Measurements from ENCODE around the gene CST9.
"Not testable (repeated sequence)": the region's sequence is repeated elsewhere in the genome, so short reads cannot be mapped to it uniquely, and the experiment has no call there.

Gene CST9

DNA sequence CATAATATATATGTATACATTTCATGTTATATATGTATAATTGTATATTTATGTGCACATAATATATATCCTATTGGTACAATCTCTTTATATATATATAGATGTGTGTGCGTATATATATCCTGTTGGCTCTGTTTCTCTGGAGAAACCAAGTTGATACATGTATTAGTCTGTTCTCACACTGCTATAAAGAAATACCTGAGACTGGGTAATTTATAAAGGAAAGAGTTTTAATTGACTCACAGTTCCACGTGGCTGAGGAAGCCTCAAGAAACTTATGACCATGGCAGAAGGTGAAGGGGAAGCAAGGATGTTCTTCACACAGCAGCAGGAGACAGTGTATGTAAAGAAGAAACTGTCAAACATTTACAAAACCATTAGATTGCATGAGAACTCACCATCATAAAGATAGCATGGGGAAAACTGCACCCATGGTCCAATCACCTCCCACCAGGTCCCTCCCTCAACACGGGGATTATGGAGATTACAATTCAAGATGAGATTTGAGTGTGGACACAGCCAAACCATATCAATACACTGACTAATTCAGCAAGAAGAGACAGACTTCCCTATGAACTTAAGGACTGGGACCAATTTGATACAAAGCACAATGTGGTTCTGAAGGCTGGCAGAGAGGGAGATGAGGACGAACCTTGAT is 18.1 kb upstream of the CST9 start:
- no peak for DNase-seq

DNA sequence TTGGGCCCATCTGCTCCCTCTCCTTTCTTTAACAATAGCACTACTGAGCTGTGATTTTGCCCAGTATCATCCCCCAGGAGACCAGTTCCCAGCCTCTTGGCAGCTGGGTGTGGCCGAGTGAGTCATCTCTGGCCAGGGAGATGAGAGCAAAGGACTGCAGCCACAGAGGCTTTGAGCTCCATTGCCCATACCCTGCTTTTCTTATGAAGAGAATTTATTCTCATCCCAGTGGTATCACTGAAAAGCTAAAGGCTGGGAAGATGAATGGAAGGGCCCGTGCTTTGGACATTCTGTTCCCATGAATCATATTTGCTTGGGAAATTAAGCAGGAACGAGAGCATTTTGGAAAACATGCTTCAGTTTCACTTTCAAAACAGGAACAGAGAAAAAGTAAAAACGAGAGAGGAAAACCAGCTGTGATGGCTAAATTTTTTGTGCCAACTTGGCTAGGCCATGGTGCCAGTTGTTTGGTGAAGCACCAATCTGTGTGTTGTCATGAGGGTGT is 17.2 kb upstream of the CST9 start:
- DNase-seq = no peak

DNA sequence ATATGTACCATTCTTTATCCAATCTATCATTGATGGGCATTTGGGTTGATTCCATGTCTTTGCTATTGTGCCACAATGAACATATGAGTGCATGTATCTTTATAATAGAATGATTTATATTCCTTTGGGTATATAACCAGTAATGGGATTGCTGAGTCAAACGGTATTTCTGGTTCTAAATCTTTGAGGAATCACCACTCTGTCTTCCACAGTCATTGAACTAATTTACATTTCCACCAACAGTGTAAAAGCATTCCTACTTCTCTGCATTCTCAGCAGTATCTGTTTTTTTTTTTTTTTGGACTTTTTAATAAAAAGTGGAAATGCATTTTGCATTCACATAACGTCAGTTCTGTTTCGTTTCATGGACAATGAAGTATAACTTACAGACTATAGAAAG is 16.7 kb upstream of the CST9 start:
- DNase-seq = not testable (repeated sequence)

DNA sequence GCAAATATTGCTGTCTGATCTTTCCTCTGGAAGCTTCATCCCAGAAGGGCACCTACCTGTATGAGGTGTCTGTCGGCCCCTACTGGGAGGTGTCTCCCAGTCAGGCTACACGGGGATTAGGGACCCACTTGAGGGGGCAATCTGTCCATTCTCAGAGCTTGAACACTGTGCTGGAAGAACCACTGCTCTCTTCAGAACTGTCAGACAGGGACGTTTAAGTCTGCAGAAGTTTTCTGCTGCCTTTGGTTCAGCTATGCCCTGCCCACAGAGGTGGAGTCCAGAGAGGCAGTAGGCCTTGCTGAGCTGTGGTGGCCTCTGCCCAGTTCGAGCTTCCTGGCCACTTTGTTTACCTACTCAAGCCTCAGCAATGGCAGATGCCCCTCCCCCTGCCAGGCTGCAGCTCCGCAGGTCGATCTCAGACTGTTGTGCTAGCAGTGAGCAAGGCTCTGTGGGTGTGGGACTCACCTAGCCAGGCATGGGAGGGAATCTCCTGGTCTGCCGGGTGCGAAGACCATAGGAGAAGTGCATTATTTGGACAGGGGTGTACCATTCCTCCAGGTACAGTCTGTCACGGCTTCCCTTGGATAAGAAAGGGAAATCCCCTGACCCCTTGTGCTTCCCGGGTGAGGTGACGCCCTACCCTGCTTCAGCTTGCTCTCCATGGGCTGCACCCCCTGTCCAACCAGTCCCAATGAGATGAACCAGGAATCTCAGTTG is 15.1 kb upstream of the CST9 start:
- not testable (repeated sequence) for DNase-seq

DNA sequence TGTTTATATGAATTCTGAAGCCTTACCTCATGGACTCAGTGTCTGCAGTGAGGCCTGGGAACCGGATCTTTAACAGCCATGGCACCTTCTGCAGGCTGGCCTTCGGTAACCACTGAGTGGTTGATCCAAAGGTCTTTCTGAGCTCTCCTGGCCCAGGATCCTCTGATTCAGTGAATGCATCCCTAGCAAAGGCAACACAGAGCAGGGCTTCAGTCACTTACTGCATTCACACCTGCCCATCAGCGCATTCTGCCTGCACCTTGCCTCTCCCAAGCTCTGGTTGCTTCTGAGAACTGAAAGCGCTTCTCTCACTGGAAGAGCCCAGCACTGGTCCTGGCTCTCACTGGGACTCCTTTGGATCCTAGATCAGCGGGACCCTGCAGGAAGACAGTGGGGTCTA is 8.4 kb upstream of the CST9 start:
- DNase-seq = no peak

DNA sequence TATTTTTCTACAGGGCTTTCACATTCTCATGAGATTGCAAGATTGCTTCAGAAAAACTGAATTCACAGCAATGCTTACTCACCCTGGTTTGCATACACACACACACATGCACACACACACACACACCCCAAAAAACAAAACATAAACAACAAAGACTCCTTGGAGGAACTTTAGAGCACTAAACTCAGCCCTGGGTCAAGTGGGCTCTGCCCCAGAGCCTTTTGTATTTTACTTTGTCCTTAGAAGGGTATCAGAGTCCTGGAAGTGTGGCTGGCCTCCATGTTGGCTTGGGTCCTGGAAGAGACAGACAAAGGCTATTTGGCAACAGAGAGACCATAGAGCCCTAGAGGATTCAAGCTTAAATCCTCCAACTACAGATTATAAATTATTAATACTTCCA is 8.0 kb upstream of the CST9 start:
- no peak for DNase-seq

DNA sequence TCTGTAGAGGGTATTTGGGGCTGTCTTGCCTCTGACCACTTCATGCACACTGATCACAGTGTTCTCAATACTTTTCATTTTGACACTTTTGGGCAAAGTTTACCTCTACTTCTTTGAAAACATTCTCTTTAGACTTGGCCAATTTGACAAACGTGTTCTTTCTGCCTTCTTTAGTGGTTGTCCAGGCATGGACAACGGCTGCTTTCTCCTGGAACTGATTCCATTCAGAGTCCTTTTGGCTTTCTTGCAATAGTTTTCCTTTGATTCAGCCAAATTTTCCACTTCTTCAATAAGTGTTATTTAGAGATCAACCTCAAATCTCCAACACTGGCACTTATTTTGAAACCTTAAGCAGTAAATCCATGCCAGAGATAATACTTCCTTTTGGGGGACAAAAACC is 6.7 kb upstream of the CST9 start:
- DNase-seq = peak in 1 of 2 donors; percentile 66

DNA sequence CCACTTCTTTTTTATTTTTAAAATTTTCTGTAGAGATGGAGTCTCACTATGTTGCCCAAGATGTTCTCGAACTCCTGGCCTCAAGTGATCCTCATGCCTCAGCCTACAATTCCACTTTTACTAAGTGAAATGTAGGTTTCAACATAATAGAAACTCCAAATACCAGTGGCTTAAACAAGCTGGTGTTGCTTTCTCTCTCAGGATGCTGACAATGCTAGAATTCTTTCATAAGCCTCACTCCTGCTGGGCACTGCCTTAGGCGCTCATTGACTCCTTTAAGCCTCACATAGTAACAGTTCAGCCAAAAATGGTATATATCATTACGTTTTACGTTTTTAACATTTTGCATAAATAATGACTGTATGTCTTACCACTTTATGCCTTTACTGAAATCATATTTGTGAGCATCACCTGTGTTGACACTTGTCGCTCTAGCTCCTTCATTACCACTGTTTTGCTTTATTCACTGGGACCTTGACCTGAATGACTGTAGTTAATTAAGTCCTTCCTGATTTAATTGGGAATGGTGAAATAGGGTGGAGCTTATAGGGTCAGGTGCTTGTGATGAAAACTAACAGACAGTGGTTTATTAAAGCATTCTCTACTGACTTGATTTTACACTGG is 3.9 kb upstream of the CST9 start:
- no peak for DNase-seq

DNA sequence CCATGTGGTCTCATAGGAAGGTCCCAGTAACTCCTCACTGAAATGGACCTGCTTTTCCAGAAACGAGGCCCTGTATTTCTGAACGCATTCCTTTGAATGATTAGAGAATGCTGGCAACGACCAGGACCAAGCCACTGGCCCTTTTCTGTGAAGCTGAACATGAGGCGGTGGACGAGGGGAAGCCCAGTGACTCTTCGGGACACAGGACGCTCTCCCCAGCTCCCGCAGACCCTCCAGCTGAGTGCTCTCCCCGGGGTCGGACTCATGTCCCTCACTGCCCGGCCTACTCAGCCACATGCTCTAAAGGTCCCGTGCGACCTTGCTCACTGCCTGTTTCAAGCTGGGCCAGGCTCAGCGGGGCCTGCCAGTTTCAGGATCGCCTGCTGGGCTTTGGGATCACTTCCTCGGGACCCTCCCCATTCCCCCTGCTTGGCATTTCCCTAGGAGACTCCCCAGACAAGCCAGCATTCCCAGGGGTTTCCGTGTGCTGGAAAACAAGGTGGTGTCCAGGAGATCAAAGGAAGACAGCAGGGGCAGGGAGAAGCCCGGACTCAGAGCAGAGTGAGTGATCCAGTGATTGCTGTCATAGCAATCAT is 2.6 kb upstream of the CST9 start:
- no peak for DNase-seq

DNA sequence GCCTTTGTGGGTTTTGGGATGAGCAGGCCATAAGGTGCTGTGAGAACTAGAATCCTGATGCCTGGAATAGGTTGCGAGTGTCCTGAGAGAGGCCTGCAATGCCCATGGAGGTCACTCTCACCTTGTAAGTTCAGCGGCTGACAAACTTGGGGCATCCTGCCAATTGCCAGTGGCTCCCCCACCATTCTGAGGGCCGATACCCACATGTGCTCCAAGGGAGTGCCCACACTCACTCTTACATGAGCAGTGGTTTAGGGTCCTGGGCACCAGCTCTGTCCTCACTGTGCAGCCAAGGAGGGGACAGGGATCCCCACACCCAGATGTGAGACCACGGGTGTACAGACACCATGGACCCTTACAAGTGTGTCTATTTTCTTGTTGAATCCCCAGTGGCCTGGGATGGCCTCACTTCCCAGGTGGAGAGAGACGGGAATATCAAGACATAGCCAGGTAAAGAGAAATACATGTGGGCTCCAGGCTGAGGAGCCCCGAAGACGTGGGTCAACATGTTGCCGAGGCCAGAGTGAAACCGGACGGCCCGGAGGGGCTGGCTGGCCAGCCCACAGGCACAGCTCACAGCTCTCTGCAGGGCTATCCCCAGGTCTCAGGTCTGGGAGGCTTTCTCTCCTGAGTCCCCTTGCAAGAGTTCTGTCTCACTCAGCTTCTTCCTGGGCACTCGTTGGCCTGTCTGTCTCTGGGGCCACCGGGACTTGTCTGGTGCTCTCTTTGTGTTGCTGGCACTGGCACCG is 2.0 kb upstream of the CST9 start:
- no peak for DNase-seq

DNA sequence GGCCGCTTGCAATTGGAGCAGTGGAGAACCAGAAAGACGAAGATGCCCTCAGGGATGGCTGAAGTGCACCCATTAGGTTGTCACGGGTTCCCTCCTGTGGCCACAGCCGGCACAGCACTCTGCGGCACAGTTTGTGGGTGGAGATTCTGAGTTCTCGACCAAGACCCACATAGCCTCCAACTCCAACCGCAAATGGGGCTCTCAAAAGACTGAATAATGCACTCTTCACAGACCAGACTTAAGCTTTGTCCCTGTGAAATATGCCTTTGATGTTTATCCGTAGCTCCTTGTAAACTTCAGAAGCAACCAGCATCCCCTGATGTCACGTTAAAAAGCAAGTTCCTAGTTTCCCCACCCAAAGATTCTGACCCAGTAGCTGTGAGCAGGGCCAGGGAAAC is 934 bp upstream of the CST9 start:
- DNase-seq = peak; percentile 39 to 42

DNA sequence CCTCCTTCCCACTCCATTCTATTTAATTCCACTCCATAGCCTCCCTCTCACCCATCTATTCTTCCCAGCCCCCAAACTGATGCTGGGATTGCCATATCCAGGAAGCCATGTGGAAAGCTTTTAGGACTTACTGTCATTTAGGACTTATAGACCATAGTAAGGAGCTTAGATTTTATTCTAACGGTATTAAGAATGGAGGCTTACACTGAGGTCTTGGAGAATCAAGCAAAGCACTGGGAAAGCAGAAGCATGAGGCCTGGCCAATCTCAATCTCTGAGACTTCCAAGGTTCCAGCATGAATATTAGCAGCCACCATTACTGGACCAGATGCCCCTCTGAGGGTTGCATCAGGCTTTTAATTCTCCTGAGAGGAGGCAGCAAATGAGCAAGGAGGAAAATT is 1.4 kb downstream of the CST9 start:
- no peak for DNase-seq

DNA sequence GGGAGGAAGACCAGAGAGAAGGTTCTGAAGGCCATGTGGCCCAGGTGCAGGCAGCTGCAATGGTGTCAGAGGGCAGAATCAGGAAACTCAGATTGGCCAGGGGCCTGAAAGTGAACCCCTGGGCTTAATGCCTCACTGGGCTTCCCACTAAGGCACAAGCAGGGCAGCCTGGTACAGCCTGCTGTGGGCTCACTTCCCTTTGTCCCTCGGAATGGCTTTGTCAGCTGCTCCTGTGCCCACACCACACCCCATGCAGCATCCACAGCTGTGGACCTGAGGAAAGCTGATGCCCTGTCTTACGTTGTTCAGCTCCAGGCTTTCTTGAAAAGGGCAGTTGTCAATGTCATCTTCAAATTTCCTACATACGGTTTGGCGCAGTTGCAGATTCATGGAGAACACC is 2.4 kb downstream of the CST9 start:
- no peak for DNase-seq

DNA sequence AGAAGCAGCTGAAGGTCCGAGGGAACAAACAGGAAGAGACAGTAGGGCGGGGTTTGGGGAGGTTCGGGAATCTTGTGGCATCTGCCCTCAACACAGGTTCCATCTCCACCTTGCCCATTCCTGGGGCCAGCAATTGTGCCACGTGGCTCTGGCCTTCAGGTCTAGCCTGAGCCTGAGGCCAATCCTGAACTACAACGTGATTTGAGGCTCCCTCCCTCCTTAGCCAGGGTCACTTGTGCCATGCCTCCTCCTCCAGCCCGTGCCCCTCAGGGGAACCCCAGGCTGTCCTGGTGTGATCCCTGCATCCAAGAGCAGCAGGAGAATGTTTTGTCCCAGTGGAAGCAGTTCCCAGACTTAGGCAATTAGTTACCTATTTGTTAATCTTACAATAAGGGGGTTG is 3.0 kb downstream of the CST9 start:
- DNase-seq = no peak

DNA sequence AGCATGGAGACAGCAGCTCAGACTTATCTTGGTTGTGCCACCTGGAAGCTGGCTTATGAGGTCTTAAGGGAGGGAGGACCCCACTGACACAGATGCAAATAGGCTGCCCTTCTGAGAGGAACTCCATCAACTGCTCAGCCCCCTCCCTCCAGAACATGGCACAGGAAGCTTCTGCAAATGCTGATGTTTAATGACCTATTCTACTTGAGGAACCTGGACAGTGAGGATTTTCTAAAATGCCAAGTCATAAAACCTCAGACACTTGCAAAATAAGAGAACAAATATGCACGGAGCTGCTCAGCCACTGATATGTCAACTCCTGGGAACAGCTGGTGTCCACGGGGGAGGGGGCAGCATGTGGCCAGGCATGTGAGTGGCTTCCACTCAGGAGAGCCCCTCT is 3.5 kb downstream of the CST9 start:
- DNase-seq = no peak

DNA sequence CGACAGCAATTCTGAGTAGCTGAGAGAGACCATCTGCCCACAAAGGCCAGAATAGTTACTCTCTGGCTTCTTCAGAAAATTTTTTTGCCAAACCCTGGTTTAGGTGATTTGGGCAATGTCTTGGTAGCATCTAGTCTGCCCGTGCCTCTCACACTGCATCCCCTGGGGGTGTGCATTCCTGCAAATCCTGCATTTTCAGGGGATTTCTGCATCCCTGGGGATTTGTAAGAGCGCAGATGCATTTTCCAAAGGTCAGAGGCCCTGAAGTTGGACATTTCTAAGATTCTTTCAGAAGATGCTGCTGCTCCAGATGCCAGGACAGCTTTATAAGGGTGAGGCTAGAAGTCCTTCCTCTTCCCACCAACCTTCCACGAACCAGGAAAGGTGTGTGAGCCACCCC is 4.0 kb downstream of the CST9 start:
- DNase-seq = no peak

DNA sequence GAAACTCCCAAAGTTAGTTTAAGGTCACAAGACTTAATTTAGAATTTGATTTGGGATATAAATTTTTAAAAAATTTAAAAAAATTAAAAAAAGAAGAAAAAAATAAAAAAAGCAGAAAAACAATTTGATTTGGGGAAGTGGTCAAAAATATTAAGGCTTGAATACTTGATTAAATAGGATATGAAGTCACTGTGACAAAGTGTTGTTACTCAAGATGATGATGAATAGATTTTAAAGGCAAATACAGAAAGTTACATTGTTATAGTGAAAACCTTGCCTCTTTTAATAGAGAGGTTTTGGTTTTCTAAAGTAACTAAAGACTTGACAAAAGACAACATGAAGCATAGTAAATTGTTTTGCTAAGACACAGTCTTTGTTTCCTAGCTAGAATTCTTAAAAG is 7.2 kb downstream of the CST9 start:
- no peak for DNase-seq

DNA sequence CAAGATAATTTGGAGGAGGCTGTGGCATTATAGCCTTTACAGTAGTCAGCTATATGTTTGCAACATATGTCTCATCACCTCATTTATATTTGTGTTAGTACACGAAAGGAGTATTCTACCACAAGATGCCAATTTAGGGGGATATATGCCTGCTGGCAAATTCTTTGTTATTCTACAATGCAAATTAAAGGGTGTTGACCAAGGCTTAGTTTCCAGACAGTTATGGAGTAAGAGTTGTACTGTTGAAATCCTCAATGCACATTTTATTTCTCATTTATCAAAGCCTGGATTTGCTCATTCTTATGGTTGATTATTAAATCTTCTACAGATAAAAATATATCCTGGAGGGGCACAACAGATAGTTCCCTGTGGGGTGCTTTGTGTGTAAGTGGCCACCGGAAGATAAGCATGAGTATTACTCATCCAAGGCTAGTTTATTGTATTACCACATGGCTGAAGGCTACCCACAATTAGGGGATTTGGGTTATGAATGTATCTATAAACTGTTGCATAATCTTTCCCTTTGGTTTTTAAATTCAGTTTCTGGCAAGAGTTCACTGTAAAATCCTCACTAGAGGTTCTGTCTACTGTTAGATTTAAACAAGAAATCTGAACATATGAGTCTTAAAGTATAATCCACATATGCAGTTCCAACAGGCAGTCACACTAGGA is 9.0 kb downstream of the CST9 start:
- no peak for DNase-seq

DNA sequence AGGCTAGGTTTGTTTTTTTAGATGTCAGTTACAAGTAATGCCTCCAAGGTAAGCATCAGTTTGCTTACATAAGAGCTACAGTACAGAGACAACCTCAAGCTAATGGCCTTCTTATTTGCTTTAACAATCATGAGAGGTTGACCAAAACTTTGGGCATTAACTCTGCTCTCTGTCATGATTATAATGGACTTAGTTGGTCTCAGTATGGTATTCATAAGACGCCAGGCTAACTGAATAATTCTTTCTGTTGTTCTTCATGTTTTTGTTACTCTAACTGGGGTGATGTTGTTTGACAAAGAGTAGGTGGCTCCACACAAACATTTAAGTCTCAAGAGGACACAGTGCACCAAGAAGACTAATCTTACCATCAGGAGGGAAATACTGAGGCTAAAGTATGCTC is 9.8 kb downstream of the CST9 start:
- DNase-seq = no peak

DNA sequence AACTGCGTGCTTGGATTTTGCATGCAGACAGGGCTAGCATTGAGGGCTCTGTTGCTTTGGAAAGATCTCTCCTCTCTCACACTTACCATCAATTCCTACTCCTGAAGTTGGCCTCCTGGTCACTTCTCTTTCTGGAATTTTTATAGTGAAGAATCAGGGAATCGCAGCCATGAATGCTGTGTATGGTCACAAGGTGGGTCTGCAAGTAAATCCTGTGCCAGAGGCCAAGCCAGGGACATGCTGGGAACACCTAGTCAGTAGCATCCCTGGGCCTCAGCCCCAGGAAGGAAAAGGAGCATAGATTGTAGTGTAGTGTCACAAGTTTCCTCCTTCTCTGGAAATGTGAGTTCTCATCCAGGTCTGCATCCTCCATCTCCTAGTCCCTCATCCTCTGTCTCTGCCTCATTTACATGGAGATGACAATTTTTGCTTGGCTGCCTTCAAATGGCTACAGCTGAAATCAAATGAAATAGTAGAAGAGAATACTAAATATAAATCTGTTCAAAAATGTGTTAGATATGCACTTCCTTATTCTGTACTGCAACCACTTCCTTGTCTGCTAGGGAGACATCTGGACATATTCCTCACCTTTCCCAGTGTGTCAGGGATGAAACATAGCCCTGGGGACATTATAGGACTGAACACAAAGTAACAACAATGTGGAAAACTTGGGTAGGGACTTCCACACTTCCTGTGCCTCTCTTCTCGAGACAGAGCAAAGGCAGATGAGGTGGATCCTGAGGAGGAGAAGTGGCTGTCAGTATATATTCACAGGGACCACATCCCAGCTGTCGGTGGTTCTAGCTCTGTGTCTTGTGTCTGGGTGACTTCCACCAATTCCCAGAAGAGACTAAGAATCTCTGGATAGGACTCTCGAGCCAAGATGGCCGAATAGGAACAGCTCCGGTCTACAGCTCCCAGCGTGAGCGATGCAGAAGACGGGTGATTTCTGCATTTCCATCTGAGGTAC is 17.0 kb downstream of the CST9 start:
- no peak for DNase-seq

DNA sequence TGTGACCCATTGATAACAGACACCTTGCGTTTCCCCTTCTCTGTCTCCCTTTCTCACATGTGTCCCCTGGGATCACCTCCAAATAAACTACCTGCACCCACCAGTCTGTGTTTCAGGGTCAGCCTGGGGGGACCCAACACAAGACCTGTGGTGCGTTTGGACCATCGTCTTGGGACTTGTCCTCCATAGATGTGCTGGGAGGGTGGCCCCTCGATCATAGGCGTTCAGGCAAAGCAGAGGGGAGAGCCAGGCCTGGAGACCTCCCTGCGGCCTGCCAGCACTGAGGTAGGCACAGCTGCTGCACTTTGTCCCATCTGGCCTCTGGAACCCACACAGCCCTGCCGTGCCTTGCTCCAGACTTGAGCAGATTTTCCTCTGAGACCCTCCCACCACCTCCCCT is 18.1 kb downstream of the CST9 start:
- no peak for DNase-seq
